SU-DHL-6 (cell line): ENCODE results near the gene GNB4.

Source experiments
- H2AFZ ChIP-seq: fragments of 200-600 bp; sonication (generic); 2 replicates; pipeline ENCODE4 v1.6.1; 2014; ENCODE audit warnings: low read depth, mild to moderate bottlenecking, moderate library complexity, mixed read lengths, antibody characterized with exemption, low read length; ENCODE audit not compliant: severe bottlenecking
- H3F3A ChIP-seq: fragments of 200-600 bp; shearing (Covaris generic); 2 replicates; pipeline ENCODE4 v1.6.0; 2016; ENCODE audit warnings: antibody characterized with exemption, mild to moderate bottlenecking; ENCODE audit not compliant: insufficient read depth
- H3K27ac ChIP-seq: fragments of 200-600 bp; sonication (generic); 2 replicates; pipeline ENCODE4 v1.5.1; 2016; ENCODE audit warnings: low read depth, mild to moderate bottlenecking, low read length, moderate library complexity, mixed read lengths
- H3K27me3 ChIP-seq: fragments of 200-600 bp; sonication (generic), shearing (Covaris generic); 2 replicates; pipeline ENCODE4 v1.6.0; 2014; ENCODE audit warnings: mild to moderate bottlenecking, low read length
- H3K36me3 ChIP-seq: fragments of 200-600 bp; sonication (generic); 2 replicates; pipeline ENCODE4 v1.6.1; 2014; ENCODE audit warnings: mild to moderate bottlenecking, low read length, mixed read lengths
- H3K4me2 ChIP-seq: fragments of 300-600, 200-600 bp; shearing (Covaris generic), sonication (generic); 2 replicates; pipeline ENCODE4 v1.6.0; 2014; ENCODE audit warnings: low read length, low read depth, mild to moderate bottlenecking; ENCODE audit not compliant: poor library complexity, severe bottlenecking
- H3K4me3 ChIP-seq: fragments of 200-600 bp; sonication (generic); 2 replicates; pipeline ENCODE4 v1.5.1; 2014; ENCODE audit warnings: antibody characterized with exemption, low read length, mild to moderate bottlenecking, mixed read lengths; ENCODE audit not compliant: insufficient read depth, poor library complexity, severe bottlenecking
- H3K79me2 ChIP-seq: fragments of 200-600 bp; sonication (generic); 2 replicates; pipeline ENCODE4 v1.6.1; 2014; ENCODE audit warnings: mild to moderate bottlenecking, low read length, moderate library complexity; ENCODE audit not compliant: insufficient read depth
- H3K9ac ChIP-seq: fragments of 200-600 bp; sonication (generic); 2 replicates; pipeline ENCODE4 v1.7.0; 2014; ENCODE audit warnings: mild to moderate bottlenecking, low read length
- H3K9me2 ChIP-seq: fragments of 200-600 bp; sonication (generic); replicated peaks from 2 replicates; pipeline ENCODE4 v1.6.1; 2014; ENCODE audit warnings: low read length; ENCODE audit not compliant: insufficient read depth
- H3K9me3 ChIP-seq: fragments of 200-600 bp; sonication (generic); 2 replicates; pipeline ENCODE4 v1.6.1; 2014; ENCODE audit warnings: low read length, mixed read lengths; ENCODE audit not compliant: insufficient read depth
- H4K20me1 ChIP-seq: fragments of 200-600 bp; sonication (generic); 2 replicates; pipeline ENCODE4 v1.6.1; 2014; ENCODE audit warnings: low read depth, mild to moderate bottlenecking, antibody characterized with exemption, low read length, moderate library complexity, mixed read lengths
- CTCF ChIP-seq: fragments of 200-600 bp; sonication (generic); IDR thresholded peaks from one replicate; pipeline ENCODE4 v1.5.1; 2017; ENCODE audit warnings: antibody characterized with exemption, mild to moderate bottlenecking, low read length, moderate library complexity; ENCODE audit not compliant: insufficient read depth, poor library complexity, severe bottlenecking
- EZH2phosphoT487 ChIP-seq: fragments of 200-600 bp; sonication (generic), shearing (Covaris generic); conservative IDR thresholded peaks from 2 replicates; pipeline ENCODE4 v1.6.1; 2018; ENCODE audit warnings: mild to moderate bottlenecking, antibody characterized with exemption, low read length, moderate library complexity, mixed read lengths

The GNB4 gene

GRCh38 chr3:179438841-179439240 is 12.4 kb downstream of the GNB4 start:
- Histone ChIP-seq H3K9me3 (no peaks in the 10 kb centered on the region), H3K9ac (no peak overlapping the region), H2AFZ (peak overlapping the region; percentile 57), H3K27me3 (no peaks in the 10 kb centered on the region), H3F3A (peaks cover 6% of the 10 kb centered on the region; the same call in 1 of the 2 replicates), H3K79me2 (no peaks in the 10 kb centered on the region), H4K20me1 (no peaks in the 10 kb centered on the region), H3K36me3 (no peaks in the 10 kb centered on the region), H3K27ac (no peak overlapping the region), H3K4me2 (peak overlapping the region; percentile 3), H3K4me3 (no peak overlapping the region), H3K9me2 (no peaks in the 10 kb centered on the region)
- no peak for TF ChIP-seq CTCF

GRCh38 chr3:179436517-179436916 is 14.8 kb downstream of the GNB4 start:
- Histone ChIP-seq H3F3A (peaks cover 6% of the 10 kb centered on the region; the same call in 1 of the 2 replicates), H3K9me2 (no peaks in the 10 kb centered on the region), H3K27ac (no peak overlapping the region), H3K4me2 (no peak overlapping the region), H3K27me3 (no peaks in the 10 kb centered on the region), H3K4me3 (no peak overlapping the region), H4K20me1 (no peaks in the 10 kb centered on the region), H3K9ac (no peak overlapping the region), H3K79me2 (no peaks in the 10 kb centered on the region), H3K36me3 (no peaks in the 10 kb centered on the region), H3K9me3 (no peaks in the 10 kb centered on the region), H2AFZ (no peak overlapping the region)
- no peak for TF ChIP-seq CTCF
- no peak for TF ChIP-seq EZH2phosphoT487

- Histone ChIP-seq H3K4me2 (no peak overlapping the region), H3K27ac (no peak overlapping the region), H4K20me1 (no peaks in the 10 kb centered on the region), H3K9me3 (no peaks in the 10 kb centered on the region), H3K36me3 (no peaks in the 10 kb centered on the region), H3K4me3 (no peak overlapping the region), H3K79me2 (no peaks in the 10 kb centered on the region), H3F3A (no peaks in the 10 kb centered on the region), H2AFZ (no peak overlapping the region), H3K27me3 (no peaks in the 10 kb centered on the region), H3K9ac (no peak overlapping the region), H3K9me2 (no peaks in the 10 kb centered on the region)
- TF ChIP-seq CTCF (no peak), EZH2phosphoT487 (no peak)
Measured at GRCh38 chr3:179432451-179432850, 18.8 kb downstream of the GNB4 start.

- Histone ChIP-seq H3K27me3 (no peaks in the 10 kb centered on the region), H3K9ac (no peak overlapping the region), H3K27ac (no peak overlapping the region), H3K4me3 (no peak overlapping the region), H4K20me1 (no peaks in the 10 kb centered on the region), H3F3A (no peaks in the 10 kb centered on the region), H3K9me3 (no peaks in the 10 kb centered on the region), H3K9me2 (no peaks in the 10 kb centered on the region), H3K4me2 (no peak overlapping the region), H2AFZ (no peak overlapping the region), H3K36me3 (no peaks in the 10 kb centered on the region), H3K79me2 (no peaks in the 10 kb centered on the region)
- TF ChIP-seq EZH2phosphoT487 = no peak
Measured at GRCh38 chr3:179432021-179432420, 19.2 kb downstream of the GNB4 start.
